EH (cell line): ENCODE results near the gene ECT2.
A peak's percentile ranks its signal among the peaks of the same experiment; 100 is the strongest.
"Not testable (repeated sequence)": the region's sequence is repeated elsewhere in the genome, so short reads cannot be mapped to it uniquely, and the experiment has no call there.

Source experiments
- DNase-seq: peaks from one replicate; pipeline ENCODE4 v3.0.0-alpha.2; 2015; ENCODE audit warnings: low read depth

Gene ECT2

GRCh38 chr3:172813462-172813861 is 62.9 kb downstream of the ECT2 start:
- DNase-seq, result no peak

GRCh38 chr3:172814738-172815137 is 64.2 kb downstream of the ECT2 start:
- no peak for DNase-seq

- DNase-seq, result no peak
Measured at GRCh38 chr3:172815857-172816256, 65.3 kb downstream of the ECT2 start.

- DNase-seq, result no peak
Measured at GRCh38 chr3:172816281-172816680, 65.8 kb downstream of the ECT2 start.

- no peak for DNase-seq
Measured at GRCh38 chr3:172816968-172817367, 66.4 kb downstream of the ECT2 start.

- DNase-seq, result no peak
Measured at GRCh38 chr3:172820492-172820891, 70.0 kb downstream of the ECT2 start.

GRCh38 chr3:172824229-172824628 is 73.7 kb downstream of the ECT2 start:
- DNase-seq, result no peak

- DNase-seq, result not testable (repeated sequence)
Measured at GRCh38 chr3:172827231-172827630, 76.7 kb downstream of the ECT2 start.

GRCh38 chr3:172832983-172833382 is 82.5 kb downstream of the ECT2 start:
- no peak for DNase-seq

- DNase-seq, result peak; percentile 58
Measured at GRCh38 chr3:172836390-172836997, 86.0 kb downstream of the ECT2 start.

GRCh38 chr3:172839679-172840078 is 89.2 kb downstream of the ECT2 start:
- DNase-seq, result no peak

- no peak for DNase-seq
Measured at GRCh38 chr3:172840463-172840862, 89.9 kb downstream of the ECT2 start.

- DNase-seq, result no peak
Measured at GRCh38 chr3:172840913-172841312, 90.4 kb downstream of the ECT2 start.

- peak; percentile 2 for DNase-seq
Measured at GRCh38 chr3:172844428-172844827, 93.9 kb downstream of the ECT2 start.

GRCh38 chr3:172846103-172846561 is 95.6 kb downstream of the ECT2 start:
- DNase-seq, result no peak

- DNase-seq, result no peak
Measured at GRCh38 chr3:172846706-172847105, 96.2 kb downstream of the ECT2 start.

GRCh38 chr3:172847292-172847691 is 96.8 kb downstream of the ECT2 start:
- DNase-seq, result no peak

- peak; percentile 63 for DNase-seq
Measured at GRCh38 chr3:172848910-172849309, 98.4 kb downstream of the ECT2 start.

- no peak for DNase-seq
Measured at GRCh38 chr3:172853005-172853404, 102.5 kb downstream of the ECT2 start.

GRCh38 chr3:172853921-172854666 is 103.6 kb downstream of the ECT2 start:
- no peak for DNase-seq

- DNase-seq, result no peak
Measured at GRCh38 chr3:172855037-172855436, 104.5 kb downstream of the ECT2 start.

- peak; percentile 43 for DNase-seq
Measured at GRCh38 chr3:172856795-172857742, 106.5 kb downstream of the ECT2 start.

GRCh38 chr3:172859041-172859440 is 108.5 kb downstream of the ECT2 start:
- peak; percentile 16 for DNase-seq
